ENCODE data around the gene RPS17. TPM values are rescaled to one million over a fixed set of nuclear protein-coding genes. Genes with fewer than 3 reads are reported as not detected.

Gene RPS17
- total and polyA plus RNA-seq, 2 of the 4 experiments (the other 2 are of a cell fraction) = 2,617 to 4,201 TPM

- H3K9me1 ChIP-seq (ENCODE audit: insufficient read depth, low read length) = peaks cover 4% of the 10 kb centered on the region; the same call in 1 of the 2 replicates
- H2BK15ac ChIP-seq (ENCODE audit: low read depth, low read length) = no peak overlapping the region; the same call in 2 of the 3 replicates
- ATAC-seq (ENCODE audit: low read depth) (peak; percentile 95), DNase-seq (peak; percentile 83)
- H3K18ac ChIP-seq (ENCODE audit: low read depth, low read length) = peak overlapping the region; percentile 8; the same call in 1 of the 2 replicates
- peak overlapping the region; percentile 18; the same call in 1 of the 2 replicates for H3K14ac ChIP-seq (replicated peaks; ENCODE audit: low read depth, low read length)
- H3K4ac ChIP-seq (ENCODE audit: low read depth, low read length) = no peak overlapping the region
- H2BK5ac ChIP-seq (ENCODE audit: low read depth, low read length, poor library complexity, severe bottlenecking) = peak overlapping the region; percentile 14
- peak overlapping the region; percentile 35 to 59; a peak in 2 of 4 replicates for H4K8ac ChIP-seq (ENCODE audit: low read depth in 2 of 2, low read length in 2 of 2)
- no peak overlapping the region for H2BK20ac ChIP-seq (ENCODE audit: low read depth, low read length)
- 0% methylated on average over 7 of the region's 17 CpGs; no CpG with 5 or more reads in 1 of the 2 experiments for WGBS, 2 experiments (ENCODE audit: extremely low coverage in 2 of 2, insufficient read length in 1 of 2)
- H3K79me1 ChIP-seq (ENCODE audit: low read depth in 1 of 2, low read length in 2 of 2) = peaks cover 0 to 7% of the 10 kb centered on the region in 2 experiments; a peak in 1 of 4 replicates
- H3K27me3 ChIP-seq (ENCODE audit: control insufficient read depth, insufficient read depth, low read length) = 0 out of 2 replicates have a peak, but pooled peaks cover 2% of the 10 kb centered on the region
- H3K9ac ChIP-seq (ENCODE audit: low read depth, low read length) = peak overlapping the region; percentile 33
- H3K4me3 ChIP-seq (ENCODE audit: insufficient read depth, low read depth, low read length) = peak overlapping the region; percentile 36
- H3K9me3 ChIP-seq (ENCODE audit: control insufficient read depth, insufficient read depth, low read length) = no peaks in the 10 kb centered on the region
- no peak overlapping the region; the same call in 1 of the 2 replicates for H3K56ac ChIP-seq (ENCODE audit: extremely low read depth, insufficient read depth, low read length)
- no peak overlapping the region for H2AK5ac ChIP-seq (ENCODE audit: low read depth, low read length)
- H3K4me1 ChIP-seq (ENCODE audit: control insufficient read depth, insufficient read depth, low read length) = peaks cover 9% of the 10 kb centered on the region
- peak overlapping the region; percentile 49 for H3K4me2 ChIP-seq (ENCODE audit: low read depth, low read length)
- no peaks in the 10 kb centered on the region for H4K20me1 ChIP-seq (ENCODE audit: insufficient read depth, low read length)
- peak overlapping the region; percentile 8 for H2AK9ac ChIP-seq (replicated peaks; ENCODE audit: low read depth, low read length, poor library complexity)
- H2BK120ac ChIP-seq (ENCODE audit: low read depth, low read length) = peak overlapping the region; percentile 29
- no peaks in the 10 kb centered on the region for H3K36me3 ChIP-seq (ENCODE audit: control insufficient read depth, insufficient read depth, low read length)
- H4K91ac ChIP-seq (ENCODE audit: insufficient read depth, low read depth, low read length) = peak overlapping the region; percentile 58
- intact Hi-C loops (cut with micrococcal nuclease) = no loop called here
- H4K5ac ChIP-seq (ENCODE audit: low read depth, low read length) = no peak overlapping the region
- peak overlapping the region; percentile 50 for H3K27ac ChIP-seq (ENCODE audit: insufficient read depth, low read length)
- no TSS peak for BruUV-seq (replicated peaks)
- dilution Hi-C loops (cut with HindIII; ENCODE audit: low sequenced_read_pairs, unreplicated experiment) = no loop called here
- ChIA-PET CTCF (no interaction called here), POLR2A (ENCODE audit: unreplicated experiment) (interaction anchor here (1.0 kb wide), 1 partner anchor 11 kb away, joined by 4 read pairs; no protein-coding TSS in a partner anchor)
- 0 out of 2 replicates have a peak overlapping the region, but pooled peaks have one; percentile 19 for H3K23ac ChIP-seq (ENCODE audit: low read depth, low read length)
- peak overlapping the region; percentile 96 for H2AFZ ChIP-seq (replicated peaks; ENCODE audit: low read length, poor library complexity)
- in situ Hi-C loops (cut with MboI; ENCODE audit: low sequenced_read_pairs) = no loop called here
- TF ChIP-seq NFE2L2 (IDR thresholded peaks at IDR 0.05; ENCODE audit: low read depth, low read length) (no peak), RAD21 (IDR thresholded peaks at IDR 0.05; ENCODE audit: low read length) (no peak), CEBPB (IDR thresholded peaks at IDR 0.05; ENCODE audit: low read depth, low read length) (peak; percentile 73), RCOR1 (IDR thresholded peaks at IDR 0.05; ENCODE audit: insufficient replicate concordance, low read length) (no peak), SMC3 (IDR thresholded peaks at IDR 0.05; ENCODE audit: low read depth, low read length) (no peak), MXI1 (IDR thresholded peaks at IDR 0.05; ENCODE audit: borderline replicate concordance, low read depth, low read length) (0 out of 2 replicates have a peak, but pooled peaks have one; percentile 20), USF2 (IDR thresholded peaks at IDR 0.05; ENCODE audit: low read depth, low read length) (peak; percentile 83), CHD1 (IDR thresholded peaks at IDR 0.05; ENCODE audit: low read depth, low read length) (no peak), MAFK (IDR thresholded peaks at IDR 0.05; ENCODE audit: low read depth, low read length) (no peak), MAZ (IDR thresholded peaks at IDR 0.05; ENCODE audit: borderline replicate concordance, low read depth, low read length) (peak; percentile 65; the same call in 1 of the 2 replicates), CTCF (conservative IDR thresholded peaks at IDR 0.05; ENCODE audit: low read depth, low read length) (no peak), POLR2A (IDR thresholded peaks at IDR 0.05; ENCODE audit: low read depth, low read length) (0 out of 2 replicates have a peak, but pooled peaks have one; percentile 22), ELK1 (IDR thresholded peaks at IDR 0.05; ENCODE audit: borderline replicate concordance, low read depth, low read length) (no peak), RFX5 (IDR thresholded peaks at IDR 0.05; ENCODE audit: low read depth, low read length) (no peak), FOS (IDR thresholded peaks at IDR 0.05; ENCODE audit: low read depth, low read length) (no peak)
These were observed 31.5 kb upstream of the RPS17 start for GRCh38 chr15:82571722-82572222.

Measured in IMR-90 (cell line).